GM20000 (cell line): ENCODE results near the gene COG7.
"Not testable (repeated sequence)": the region's sequence is repeated elsewhere in the genome, so short reads cannot be mapped to it uniquely, and the experiment has no call there.

Experiments
- DNase-seq: peaks from one replicate; pipeline ENCODE4 v3.0.0; 2012; ENCODE audit warnings: low spot score
- CTCF ChIP-seq: IDR thresholded peaks from 2 replicates; pipeline ENCODE4 v1.5.1; 2012; ENCODE audit warnings: mild to moderate bottlenecking, control low read depth; ENCODE audit errors: extremely low read depth, missing control alignments

COG7 gene

GRCh38 chr16:23383881-23384280 is 69.1 kb downstream of the COG7 start:
- no peak for TF ChIP-seq CTCF

GRCh38 chr16:23382279-23382678 is 70.7 kb downstream of the COG7 start:
- no peak for TF ChIP-seq CTCF
- DNase-seq = no peak

More at GRCh38 chr16:23383881-23384280, 69.1 kb downstream of the COG7 start:
- DNase-seq = no peak

GRCh38 chr16:23381702-23382101 is 71.3 kb downstream of the COG7 start:
- not testable (repeated sequence) for DNase-seq

- no peak for DNase-seq
- TF ChIP-seq CTCF = no peak
Measured at GRCh38 chr16:23380501-23380951, 72.5 kb downstream of the COG7 start.

- no peak for DNase-seq
- no peak for TF ChIP-seq CTCF
Measured at GRCh38 chr16:23379707-23380106, 73.3 kb downstream of the COG7 start.

GRCh38 chr16:23378921-23379320 is 74.1 kb downstream of the COG7 start:
- TF ChIP-seq CTCF = no peak
- no peak for DNase-seq

GRCh38 chr16:23378256-23378655 is 74.7 kb downstream of the COG7 start:
- no peak for DNase-seq
- no peak for TF ChIP-seq CTCF

- no peak for DNase-seq
- TF ChIP-seq CTCF = no peak
Measured at GRCh38 chr16:23377071-23377931, 75.7 kb downstream of the COG7 start.
